Progenitor cell of endocrine pancreas (in vitro differentiated cells): ENCODE data around the gene ADD3. TPM values are rescaled to one million over a fixed set of nuclear protein-coding genes. Genes with fewer than 3 reads are reported as not detected.

Source experiments
- DNase-seq: peaks from one replicate; pipeline ENCODE4 v3.0.0; 2021; ENCODE audit warnings: low spot score; ENCODE audit not compliant: unreplicated experiment
- H3K27ac Mint-ChIP-seq: 2 replicates; pipeline ENCODE4 v1.8.0; 2021; ENCODE audit warnings: mild to moderate bottlenecking, moderate library complexity, mixed read lengths
- H3K27me3 Mint-ChIP-seq: 2 replicates; pipeline ENCODE4 v1.8.0; 2021; ENCODE audit warnings: mixed read lengths
- H3K36me3 Mint-ChIP-seq: 2 replicates; pipeline ENCODE4 v1.8.0; 2022; ENCODE audit warnings: mixed read lengths; ENCODE audit not compliant: insufficient read depth
- H3K4me1 Mint-ChIP-seq: 2 replicates; pipeline ENCODE4 v1.8.0; 2021; ENCODE audit warnings: low read depth, mixed read lengths
- H3K4me3 Mint-ChIP-seq: 2 replicates; pipeline ENCODE4 v1.8.0; 2021; ENCODE audit warnings: low read depth, mild to moderate bottlenecking, moderate library complexity, mixed read lengths
- H3K9me3 Mint-ChIP-seq: 2 replicates; pipeline ENCODE4 v1.8.0; 2021; ENCODE audit warnings: low read depth, mixed read lengths
- CTCF ChIP-seq: fragments of 200-600 bp; sonication (generic); IDR thresholded peaks from one replicate; pipeline ENCODE4 v1.5.0; 2021; ENCODE audit warnings: antibody characterized with exemption, mild to moderate bottlenecking; ENCODE audit not compliant: unreplicated experiment
- total RNA-seq: library from RNA; stranded (reverse); gene quantifications from 2 replicates; pipeline ENCODE4 v1.2.1, GENCODE V29; 2021

ADD3 gene
- total RNA-seq, 1 donor from 2014 or later: 111 TPM

- H3K4me1 Mint-ChIP-seq: peaks cover 15% of the 10 kb centered on the region
- H3K27me3 Mint-ChIP-seq: peaks cover 4% of the 10 kb centered on the region
- no peaks in the 10 kb centered on the region for H3K9me3 Mint-ChIP-seq
- no peak overlapping the region for H3K27ac Mint-ChIP-seq
- no peak for TF ChIP-seq CTCF
- H3K4me3 Mint-ChIP-seq: no peak overlapping the region
- DNase-seq: no peak
- H3K36me3 Mint-ChIP-seq: no peaks in the 10 kb centered on the region
These were observed 152.7 kb downstream of the ADD3 start for GRCh38 chr10:110160522-110160921.

- peaks cover 8% of the 10 kb centered on the region for H3K27me3 Mint-ChIP-seq
These were observed 155.0 kb downstream of the ADD3 start for GRCh38 chr10:110162741-110163145.

GRCh38 chr10:110163192-110163773 lies 155.5 kb downstream of the ADD3 start:
- Mint-ChIP-seq H3K27me3 (peaks cover 14% of the 10 kb centered on the region), H3K9me3 (no peaks in the 10 kb centered on the region), H3K27ac (peak overlapping the region; percentile 27), H3K4me3 (no peak overlapping the region), H3K36me3 (no peaks in the 10 kb centered on the region), H3K4me1 (peaks cover 17% of the 10 kb centered on the region)
- DNase-seq: no peak
- TF ChIP-seq CTCF: no peak

More at GRCh38 chr10:110162741-110163145, 155.0 kb downstream of the ADD3 start:
- Mint-ChIP-seq H3K36me3 (no peaks in the 10 kb centered on the region), H3K27ac (peak overlapping the region; percentile 27), H3K9me3 (no peaks in the 10 kb centered on the region), H3K4me3 (no peak overlapping the region), H3K4me1 (peaks cover 16% of the 10 kb centered on the region)
- no peak for TF ChIP-seq CTCF
- DNase-seq: no peak

GRCh38 chr10:110163841-110164240 lies 156.1 kb downstream of the ADD3 start:
- no peaks in the 10 kb centered on the region for H3K9me3 Mint-ChIP-seq
- peak overlapping the region; percentile 64 for H3K27ac Mint-ChIP-seq
- TF ChIP-seq CTCF: no peak
- DNase-seq: no peak
- peaks cover 21% of the 10 kb centered on the region for H3K4me1 Mint-ChIP-seq
- peaks cover 19% of the 10 kb centered on the region for H3K27me3 Mint-ChIP-seq
- no peak overlapping the region for H3K4me3 Mint-ChIP-seq
- H3K36me3 Mint-ChIP-seq: no peaks in the 10 kb centered on the region

GRCh38 chr10:110165239-110165638 lies 157.5 kb downstream of the ADD3 start:
- TF ChIP-seq CTCF: no peak
- Mint-ChIP-seq H3K27ac (no peak overlapping the region), H3K4me3 (no peak overlapping the region), H3K4me1 (peaks cover 32% of the 10 kb centered on the region), H3K36me3 (no peaks in the 10 kb centered on the region), H3K9me3 (no peaks in the 10 kb centered on the region), H3K27me3 (peaks cover 33% of the 10 kb centered on the region)
- DNase-seq: no peak
